K562 (cell line): ENCODE measurements around the gene PTTG1IP. TPM values are rescaled to one million over a fixed set of nuclear protein-coding genes. Genes with fewer than 3 reads are reported as not detected.

ENCODE experiments used
- ATF7 ChIP-seq: fragments of 450-650 bp; IDR thresholded peaks from 2 replicates; pipeline ENCODE4 v1.7.1; 2014; ENCODE audit warnings: mild to moderate bottlenecking, moderate library complexity
- BCL6 ChIP-seq: fragments of 250-450 bp; sonication (Bioruptor Pico); IDR thresholded peaks from 2 replicates; pipeline ENCODE4 v1.4.0; 2020
- BMI1 ChIP-seq: fragments of 150-350 bp; IDR thresholded peaks from 2 replicates; pipeline ENCODE4 v1.6.1; 2014; ENCODE audit warnings: low read length
- CEBPZ ChIP-seq: fragments of 150-350 bp; IDR thresholded peaks from 2 replicates; pipeline ENCODE4 v1.6.1; 2014; ENCODE audit warnings: low read depth, mild to moderate bottlenecking, low read length, borderline replicate concordance
- DACH1 ChIP-seq: fragments of 450-650 bp; IDR thresholded peaks from 2 replicates; pipeline ENCODE4 v1.6.1; 2018; ENCODE audit not compliant: partially characterized antibody
- DMBX1 ChIP-seq: fragments of 250-450 bp; sonication (Bioruptor Pico); IDR thresholded peaks from 2 replicates; pipeline ENCODE4 v1.8.0; 2022; ENCODE audit warnings: inconsistent platforms, mild to moderate bottlenecking, moderate library complexity, borderline replicate concordance
- ERF ChIP-seq: fragments of 450-650 bp; formaldehyde crosslinking; IDR thresholded peaks from 2 replicates; pipeline ENCODE4 v1.4.0; 2020; ENCODE audit warnings: mild to moderate bottlenecking, mixed read lengths
- ESRRB ChIP-seq: fragments of 250-450 bp; sonication (Bioruptor Pico); IDR thresholded peaks from 2 replicates; pipeline ENCODE4 v1.5.0; 2020; ENCODE audit warnings: mild to moderate bottlenecking, moderate library complexity, borderline replicate concordance
- ETS2 ChIP-seq: IDR thresholded peaks from 2 replicates; pipeline ENCODE4 v1.6.1; 2016; ENCODE audit warnings: borderline replicate concordance, missing genetic modification characterization, mild to moderate bottlenecking, moderate library complexity, missing compliant biosample characterization; ENCODE audit not compliant: poor library complexity, severe bottlenecking
- HDAC6 ChIP-seq: IDR thresholded peaks from 2 replicates; pipeline ENCODE4 v1.6.1; 2012; ENCODE audit warnings: low read depth, mild to moderate bottlenecking, control low read depth, inconsistent platforms, low read length, moderate library complexity
- ILF3 ChIP-seq: fragments of 450-650 bp; IDR thresholded peaks from 2 replicates; pipeline ENCODE4 v1.6.1; 2018; ENCODE audit warnings: antibody characterized with exemption, mild to moderate bottlenecking, moderate library complexity, borderline replicate concordance
- KAT8 ChIP-seq: fragments of 450-650 bp; IDR thresholded peaks from 2 replicates; pipeline ENCODE4 v1.6.1; 2016; ENCODE audit warnings: low read depth, mild to moderate bottlenecking
- KLF13 ChIP-seq: fragments of 450-650 bp; IDR thresholded peaks from 2 replicates; pipeline ENCODE4 v1.6.1; 2016; ENCODE audit warnings: missing genetic modification characterization, low read depth, mild to moderate bottlenecking, missing compliant biosample characterization, moderate library complexity, borderline replicate concordance
- LEF1 ChIP-seq: fragments of 450-650 bp; IDR thresholded peaks from 2 replicates; pipeline ENCODE4 v1.6.1; 2016; ENCODE audit warnings: mild to moderate bottlenecking
- MXD1 ChIP-seq: fragments of 250-450 bp; sonication (Bioruptor Pico); IDR thresholded peaks from 2 replicates; pipeline ENCODE4 v1.8.0; 2021; ENCODE audit warnings: borderline replicate concordance, mild to moderate bottlenecking, moderate library complexity; ENCODE audit not compliant: poor library complexity, severe bottlenecking
- PCBP2 ChIP-seq: fragments of 200-400 bp; formaldehyde crosslinking; IDR thresholded peaks from 2 replicates; pipeline ENCODE4 v1.6.1; 2018; ENCODE audit warnings: low read length, low read depth, mild to moderate bottlenecking, moderate library complexity; ENCODE audit not compliant: poor library complexity, severe bottlenecking
- PML ChIP-seq: IDR thresholded peaks from 2 replicates; pipeline ENCODE4 v1.6.1; 2012; ENCODE audit warnings: low read length, inconsistent platforms
- SMARCA4 ChIP-seq: fragments of 450-650 bp; IDR thresholded peaks from 2 replicates; pipeline ENCODE4 v1.6.1; 2016
- SRSF1 ChIP-seq: fragments of 200-400 bp; formaldehyde crosslinking; IDR thresholded peaks from 2 replicates; pipeline ENCODE4 v1.6.1; 2017; ENCODE audit warnings: mild to moderate bottlenecking, low read depth, low read length, moderate library complexity
- TAL1 ChIP-seq: fragments of 450-650 bp; IDR thresholded peaks from 2 replicates; pipeline ENCODE4 v1.6.1; 2016; ENCODE audit warnings: mild to moderate bottlenecking
- WHSC1 ChIP-seq: IDR thresholded peaks from one replicate; pipeline ENCODE4 v1.6.1; 2012; ENCODE audit warnings: low read length, control low read depth, inconsistent platforms
- ZFP30 ChIP-seq: fragments of 250-450 bp; sonication (Bioruptor Pico); IDR thresholded peaks from 2 replicates; pipeline ENCODE4 v1.8.0; 2022; ENCODE audit warnings: moderate library complexity, mild to moderate bottlenecking, inconsistent platforms, borderline replicate concordance
- ZNF449 ChIP-seq: fragments of 250-450 bp; sonication (Bioruptor Pico); IDR thresholded peaks from 2 replicates; pipeline ENCODE4 v1.8.0; 2022; ENCODE audit warnings: moderate library complexity, mild to moderate bottlenecking, inconsistent platforms
- ZNF766 ChIP-seq: fragments of 200-800 bp; sonication (Bioruptor generic); conservative IDR thresholded peaks from 2 replicates; pipeline ENCODE4 v1.6.1; 2016; ENCODE audit warnings: missing genetic modification characterization, missing compliant biosample characterization
- polyA plus RNA-seq, 8 experiments: library from polyadenylated mRNA; depleted of rRNA in 4 of 8; stranded (reverse) in 5 of 8; unstranded in 3 of 8; fragments of >200 nt; fragmentation: Nextera tagmentation in 2 of 8; fragmentation: Illumina TruSeq in 1 of 8; extraction: Ambion mirVana in 2 of 8; extraction: Trizol in 1 of 8; gene quantifications; 2 replicates each; pipeline versions ENCODE4 v1.2.1 to v1.2.3, GENCODE V29; 2011 to 2014; ENCODE audit warnings: inconsistent platforms in 1 of 8, missing spikeins in 1 of 8
- total RNA-seq, 7 experiments: library from RNA; depleted of rRNA in 6 of 7; stranded (reverse); fragments of >200 nt in 6 of 7; fragmentation: Illumina TruSeq in 2 of 7; extraction: Trizol in 2 of 7; gene quantifications; 2 replicates each; pipeline versions ENCODE4 v1.2.1 to v1.2.3, GENCODE V29; 2011 to 2021; ENCODE audit warnings: low replicate concordance in 1 of 7

Gene PTTG1IP
- total and polyA plus RNA-seq, 9 of the 15 experiments (the other 6 are each of a cell fraction or from before 2014, with no cell fraction given) = 5.0 to 99.3 (median 82.4) TPM

- no peak for TF ChIP-seq ESRRB
- TF ChIP-seq HDAC6 = no peak
- TF ChIP-seq DACH1 = peak; percentile 97
- TF ChIP-seq DMBX1 (CRISPR knock-in tag) = peak; percentile 97
- TF ChIP-seq ETS2 (tag) = no peak
- no peak for TF ChIP-seq ERF
- peak; percentile 99 for TF ChIP-seq PML
- peak; percentile 99 for TF ChIP-seq TAL1
- 0 out of 2 replicates have a peak, but pooled peaks have one; percentile 5 for TF ChIP-seq BMI1
- no peak for TF ChIP-seq KAT8
- peak; percentile 97 for TF ChIP-seq SMARCA4
- TF ChIP-seq SRSF1 = no peak
- peak; percentile 60; the same call in 1 of the 2 replicates for TF ChIP-seq ZNF449 (CRISPR knock-in tag)
- TF ChIP-seq ZFP30 = 0 out of 2 replicates have a peak, but pooled peaks have one; percentile 43
- TF ChIP-seq ILF3 = no peak
- TF ChIP-seq ATF7 = peak; percentile 92
- TF ChIP-seq ZNF766 (CRISPR knock-in tag) = peak; percentile 97
- TF ChIP-seq MXD1 (CRISPR knock-in tag) = no peak
- TF ChIP-seq KLF13 (tag) = 0 out of 2 replicates have a peak, but pooled peaks have one; percentile 3
- no peak for TF ChIP-seq PCBP2
- TF ChIP-seq WHSC1 = no peak
- peak; percentile 52; the same call in 1 of the 2 replicates for TF ChIP-seq BCL6 (CRISPR knock-in tag)
- no peak for TF ChIP-seq CEBPZ
- peak; percentile 90; the same call in 1 of the 2 replicates for TF ChIP-seq LEF1
Observed at GRCh38 chr21:44854664-44855446, 18.6 kb downstream of the PTTG1IP start (continued).
